MM.1S (cell line): ENCODE data around the gene KLHDC7B.
A peak's percentile ranks its signal among the peaks of the same experiment; 100 is the strongest.

Experiments used
- DNase-seq: peaks from one replicate; pipeline ENCODE4 v3.0.0-alpha.2; 2015
- H2AFZ ChIP-seq: fragments of 300-600 bp; sonication (generic); 2 replicates; pipeline ENCODE4 v1.6.0; 2016; ENCODE audit warnings: antibody characterized with exemption, low read length
- H3F3A ChIP-seq: fragments of 300-600 bp; sonication (generic); 2 replicates; pipeline ENCODE4 v1.6.1; 2016; ENCODE audit warnings: mild to moderate bottlenecking, antibody characterized with exemption, low read length, moderate library complexity, mixed read lengths; ENCODE audit not compliant: insufficient read depth
- H3K27ac ChIP-seq: fragments of 300-600 bp; sonication (generic); 2 replicates; pipeline ENCODE4 v1.5.1; 2016; ENCODE audit warnings: mild to moderate bottlenecking, low read length
- H3K27me3 ChIP-seq: fragments of 300-600 bp; sonication (generic); replicated peaks from 2 replicates; pipeline ENCODE4 v1.6.0; 2016; ENCODE audit warnings: low read length; ENCODE audit not compliant: insufficient read depth
- H3K36me3 ChIP-seq: fragments of 300-600 bp; sonication (generic); replicated peaks from 2 replicates; pipeline ENCODE4 v1.6.1; 2016; ENCODE audit warnings: mild to moderate bottlenecking, low read length, mixed read lengths; ENCODE audit not compliant: insufficient read depth
- H3K4me1 ChIP-seq: fragments of 300-600 bp; sonication (generic); 2 replicates; pipeline ENCODE4 v1.6.1; 2016; ENCODE audit warnings: low read length, mixed read lengths
- H3K4me2 ChIP-seq: fragments of 300-600 bp; sonication (generic); 2 replicates; pipeline ENCODE4 v1.6.0; 2016; ENCODE audit warnings: low read depth, low read length
- H3K4me3 ChIP-seq: fragments of 300-600 bp; sonication (generic); 2 replicates; pipeline ENCODE4 v1.5.1; 2016; ENCODE audit warnings: low read length, mixed read lengths
- H3K79me2 ChIP-seq: fragments of 300-600 bp; sonication (generic); 2 replicates; pipeline ENCODE4 v1.6.1; 2016; ENCODE audit warnings: mixed run types, low read length, mixed read lengths
- H3K9ac ChIP-seq: fragments of 300-600 bp; sonication (generic); 2 replicates; pipeline ENCODE4 v1.6.1; 2016; ENCODE audit warnings: low read length, mixed read lengths
- H3K9me2 ChIP-seq: fragments of 300-600 bp; sonication (generic); replicated peaks from 2 replicates; pipeline ENCODE4 v1.6.1; 2016; ENCODE audit warnings: mild to moderate bottlenecking, low read length, mixed read lengths; ENCODE audit not compliant: insufficient read depth
- H3K9me3 ChIP-seq: fragments of 300-600 bp; sonication (generic); replicated peaks from 2 replicates; pipeline ENCODE4 v1.6.1; 2016; ENCODE audit warnings: mild to moderate bottlenecking, low read length, mixed read lengths; ENCODE audit not compliant: insufficient read depth
- H4K20me1 ChIP-seq: fragments of 300-600 bp; sonication (generic); 2 replicates; pipeline ENCODE4 v1.6.1; 2016; ENCODE audit warnings: mild to moderate bottlenecking, low read length, moderate library complexity, mixed read lengths; ENCODE audit not compliant: insufficient read depth
- EZH2 ChIP-seq: fragments of 300-600 bp; sonication (generic); optimal IDR thresholded peaks from 2 replicates; pipeline ENCODE3; 2017; ENCODE audit warnings: low read depth, mild to moderate bottlenecking, antibody characterized with exemption, low read length, mixed read lengths
- EZH2phosphoT487 ChIP-seq: fragments of 300-600 bp; sonication (generic); IDR thresholded peaks from 2 replicates; pipeline ENCODE4 v1.6.1; 2018; ENCODE audit warnings: antibody characterized with exemption, low read length
- TF ChIP-seq, protein P1 (sequence below): fragments of 300-600 bp; sonication (generic); IDR thresholded peaks from 2 replicates; pipeline ENCODE4 v1.5.1; 2016; ENCODE audit warnings: antibody characterized with exemption, low read length, mixed read lengths

Gene KLHDC7B

DNA sequence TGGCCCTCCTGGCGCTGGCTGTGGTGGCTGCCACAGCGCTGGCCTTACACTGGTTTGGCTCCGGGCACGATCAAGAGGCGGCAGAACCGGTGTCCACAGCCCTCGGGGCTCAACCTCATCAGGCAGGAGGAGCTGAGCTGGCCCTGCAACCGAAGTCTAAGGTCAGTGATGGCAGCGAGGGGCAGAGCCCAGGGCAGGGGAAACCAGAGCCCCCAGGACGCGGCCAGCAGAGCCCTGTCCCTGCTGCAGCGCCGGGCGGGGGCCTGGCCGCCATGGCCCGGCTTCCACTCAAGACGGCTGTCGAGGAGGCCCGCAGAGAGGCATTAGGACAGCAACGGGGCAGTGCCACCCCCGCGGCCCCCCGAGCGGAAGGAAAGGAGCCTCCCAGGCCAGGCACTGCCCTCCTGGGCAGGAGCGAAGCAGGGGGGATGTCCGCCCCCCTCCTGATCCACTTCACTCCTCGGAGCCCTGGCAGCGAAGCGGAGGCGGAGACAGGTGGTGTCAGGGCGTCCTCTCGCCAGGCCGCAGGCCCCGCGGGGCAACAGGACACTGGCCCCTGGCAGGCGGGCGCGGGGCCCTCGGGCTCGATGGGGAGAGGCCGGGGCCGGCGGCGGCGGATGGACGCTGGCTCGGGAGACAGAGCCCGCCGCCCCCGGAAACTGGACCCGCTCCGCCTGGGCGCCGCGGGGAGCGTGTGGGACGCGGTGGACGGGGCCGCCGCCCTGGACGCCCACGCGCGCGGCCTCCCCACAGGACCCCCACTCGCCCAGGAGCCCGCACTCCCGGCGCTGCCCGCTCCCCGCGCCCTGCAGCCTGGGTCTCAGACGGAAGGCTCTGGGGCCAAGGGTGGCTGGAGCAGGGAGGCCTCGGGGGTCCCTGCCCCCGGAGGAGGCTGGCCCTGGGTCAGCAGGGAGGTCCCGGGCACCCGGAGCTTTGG, 895 bp downstream of the KLHDC7B start:
- H3K27me3 ChIP-seq = peaks cover 25% of the 10 kb centered on the region
- H3F3A ChIP-seq = peaks cover 12% of the 10 kb centered on the region; the same call in 1 of the 2 replicates
- H3K27ac ChIP-seq = no peak overlapping the region
- H3K4me1 ChIP-seq = peaks cover 6% of the 10 kb centered on the region; the same call in 1 of the 2 replicates
- DNase-seq = no peak
- H3K4me3 ChIP-seq = no peak overlapping the region
- no peaks in the 10 kb centered on the region for H4K20me1 ChIP-seq
- H3K79me2 ChIP-seq = no peaks in the 10 kb centered on the region
- TF ChIP-seq EZH2phosphoT487 = no peak
- no peak for TF ChIP-seq EZH2
- TF ChIP-seq, protein P1, sequence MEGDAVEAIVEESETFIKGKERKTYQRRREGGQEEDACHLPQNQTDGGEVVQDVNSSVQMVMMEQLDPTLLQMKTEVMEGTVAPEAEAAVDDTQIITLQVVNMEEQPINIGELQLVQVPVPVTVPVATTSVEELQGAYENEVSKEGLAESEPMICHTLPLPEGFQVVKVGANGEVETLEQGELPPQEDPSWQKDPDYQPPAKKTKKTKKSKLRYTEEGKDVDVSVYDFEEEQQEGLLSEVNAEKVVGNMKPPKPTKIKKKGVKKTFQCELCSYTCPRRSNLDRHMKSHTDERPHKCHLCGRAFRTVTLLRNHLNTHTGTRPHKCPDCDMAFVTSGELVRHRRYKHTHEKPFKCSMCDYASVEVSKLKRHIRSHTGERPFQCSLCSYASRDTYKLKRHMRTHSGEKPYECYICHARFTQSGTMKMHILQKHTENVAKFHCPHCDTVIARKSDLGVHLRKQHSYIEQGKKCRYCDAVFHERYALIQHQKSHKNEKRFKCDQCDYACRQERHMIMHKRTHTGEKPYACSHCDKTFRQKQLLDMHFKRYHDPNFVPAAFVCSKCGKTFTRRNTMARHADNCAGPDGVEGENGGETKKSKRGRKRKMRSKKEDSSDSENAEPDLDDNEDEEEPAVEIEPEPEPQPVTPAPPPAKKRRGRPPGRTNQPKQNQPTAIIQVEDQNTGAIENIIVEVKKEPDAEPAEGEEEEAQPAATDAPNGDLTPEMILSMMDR = no peak
- H3K9me2 ChIP-seq = no peaks in the 10 kb centered on the region
- H3K9me3 ChIP-seq = no peaks in the 10 kb centered on the region
- H3K9ac ChIP-seq = no peak overlapping the region
- H3K4me2 ChIP-seq = no peak overlapping the region
- H3K36me3 ChIP-seq = no peaks in the 10 kb centered on the region
- H2AFZ ChIP-seq = no peak overlapping the region

DNA sequence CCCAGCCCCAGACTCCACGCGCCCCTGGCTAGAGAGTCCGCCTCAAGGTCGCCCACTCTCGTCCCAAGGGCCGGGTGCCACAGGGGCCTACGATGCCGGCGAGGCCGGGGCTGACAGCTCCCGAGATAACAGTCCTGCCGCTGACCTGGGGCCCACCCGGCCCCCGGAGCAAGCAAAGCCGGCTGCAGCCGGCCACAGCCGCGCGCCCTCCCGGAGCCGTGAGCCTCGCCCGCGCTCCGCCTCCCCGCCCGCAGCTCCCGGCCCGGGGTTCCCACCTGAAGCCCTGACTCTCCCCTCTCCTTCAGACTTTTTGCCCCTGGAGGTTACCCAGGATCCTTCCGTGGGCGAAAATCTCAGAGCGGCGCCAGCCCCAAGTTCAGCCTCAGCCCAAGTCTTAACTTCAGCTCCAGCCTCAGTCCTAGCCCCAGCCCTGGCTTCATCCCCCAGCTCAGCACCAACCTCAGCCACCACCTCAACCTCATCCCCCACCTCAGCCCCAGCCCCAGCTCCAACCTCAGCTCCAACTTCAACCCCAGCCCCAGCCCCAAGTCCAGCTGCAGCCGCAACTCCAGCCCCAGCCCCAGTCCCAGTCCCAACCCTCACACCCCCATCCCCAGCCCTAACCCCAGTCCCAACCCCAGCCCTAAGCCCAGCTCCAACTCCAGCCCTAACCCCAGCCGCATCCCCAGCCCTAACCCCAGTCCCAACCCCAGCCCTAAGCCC, 1.7 kb downstream of the KLHDC7B start:
- Histone ChIP-seq H3K4me2 (no peak overlapping the region), H4K20me1 (no peaks in the 10 kb centered on the region), H3K36me3 (no peaks in the 10 kb centered on the region), H3K4me3 (no peak overlapping the region), H3K9ac (no peak overlapping the region), H3F3A (peaks cover 10% of the 10 kb centered on the region; the same call in 1 of the 2 replicates), H3K27me3 (peaks cover 25% of the 10 kb centered on the region), H3K4me1 (0 out of 2 replicates have a peak, but pooled peaks cover 4% of the 10 kb centered on the region), H2AFZ (no peak overlapping the region), H3K9me2 (no peaks in the 10 kb centered on the region), H3K79me2 (no peaks in the 10 kb centered on the region), H3K9me3 (no peaks in the 10 kb centered on the region), H3K27ac (no peak overlapping the region)
- DNase-seq = no peak
- no peak for TF ChIP-seq EZH2phosphoT487

DNA sequence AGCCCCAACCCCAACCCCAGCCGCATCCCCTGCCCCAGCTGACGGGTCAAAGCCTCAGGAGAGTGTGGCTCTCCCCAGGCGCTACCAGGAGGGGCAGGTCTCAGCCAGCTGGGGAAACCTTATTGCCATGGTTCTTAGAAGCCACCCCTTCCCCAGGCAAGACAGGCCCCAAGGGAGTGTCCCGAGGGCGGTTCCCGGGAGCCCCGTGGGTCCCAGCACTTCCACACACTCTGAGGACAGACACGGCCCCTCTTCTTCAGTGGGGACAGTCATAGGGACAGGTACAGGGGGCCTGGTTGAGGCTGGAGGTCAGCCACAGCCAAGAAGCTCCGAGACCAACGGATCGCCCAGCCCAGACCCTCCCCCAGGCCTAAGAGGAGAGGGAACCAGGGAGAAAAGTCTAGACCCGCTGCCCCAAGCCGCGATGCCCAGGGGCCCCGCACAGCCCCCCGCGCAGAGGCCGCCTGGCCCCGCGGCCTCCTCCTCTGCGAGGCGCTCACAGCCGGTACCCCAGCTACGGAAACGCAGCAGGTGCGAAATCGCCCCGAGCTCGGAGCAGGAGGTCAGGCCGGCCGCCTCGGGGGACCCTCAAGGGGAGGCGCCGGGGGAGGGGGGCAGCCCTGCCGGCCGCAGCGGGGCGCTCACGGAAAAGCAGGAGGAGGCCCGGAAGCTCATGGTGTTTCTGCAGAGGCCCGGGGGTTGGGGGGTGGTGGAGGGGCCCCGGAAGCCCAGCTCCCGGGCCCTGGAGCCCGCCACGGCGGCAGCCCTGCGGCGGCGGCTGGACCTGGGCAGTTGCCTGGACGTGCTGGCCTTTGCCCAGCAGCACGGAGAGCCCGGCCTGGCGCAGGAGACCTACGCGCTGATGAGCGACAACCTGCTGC, 2.6 kb downstream of the KLHDC7B start:
- no peaks in the 10 kb centered on the region for H3K36me3 ChIP-seq
- no peak overlapping the region for H3K4me3 ChIP-seq
- TF ChIP-seq EZH2phosphoT487 = no peak
- TF ChIP-seq, protein P1 = no peak
- no peak for TF ChIP-seq EZH2
- H3K9ac ChIP-seq = no peak overlapping the region
- H3F3A ChIP-seq = peaks cover 7% of the 10 kb centered on the region; the same call in 1 of the 2 replicates
- no peaks in the 10 kb centered on the region for H3K9me2 ChIP-seq
- 0 out of 2 replicates have a peak, but pooled peaks cover 4% of the 10 kb centered on the region for H3K4me1 ChIP-seq
- H3K27ac ChIP-seq = no peak overlapping the region
- H3K9me3 ChIP-seq = no peaks in the 10 kb centered on the region
- no peaks in the 10 kb centered on the region for H4K20me1 ChIP-seq
- peak overlapping the region; percentile 34; the same call in 1 of the 2 replicates for H3K4me2 ChIP-seq
- H3K27me3 ChIP-seq = peaks cover 25% of the 10 kb centered on the region
- peak overlapping the region; percentile 27; the same call in 1 of the 2 replicates for H2AFZ ChIP-seq
- DNase-seq = no peak
- no peaks in the 10 kb centered on the region for H3K79me2 ChIP-seq
